ENCODE data around the gene LRBA. TPM values are rescaled to one million over a fixed set of nuclear protein-coding genes. Genes with fewer than 3 reads are reported as not detected.

Gene LRBA
- total and polyA plus RNA-seq, 4 donors = 11.8 to 149 (median 34.2) TPM

DNA sequence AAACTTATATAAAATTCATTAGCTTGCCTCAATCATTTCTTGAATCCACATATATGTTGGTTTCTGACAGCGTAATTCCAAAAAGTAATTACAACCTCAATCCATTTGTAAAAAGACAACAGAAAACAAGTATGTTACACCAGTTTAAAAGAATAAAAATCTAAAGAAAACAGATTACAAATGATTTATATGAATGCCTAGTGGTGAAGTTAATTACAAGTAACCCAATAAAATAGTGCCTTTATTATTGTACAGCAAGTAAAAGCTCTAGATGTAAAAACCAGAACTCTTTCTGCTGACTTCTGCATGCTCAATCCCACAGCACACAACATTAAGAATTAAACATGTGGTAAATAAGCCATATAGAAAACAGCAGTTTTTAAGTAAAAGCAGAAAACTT is 235.4 kb downstream of the LRBA start:
- TF ChIP-seq, protein P1, sequence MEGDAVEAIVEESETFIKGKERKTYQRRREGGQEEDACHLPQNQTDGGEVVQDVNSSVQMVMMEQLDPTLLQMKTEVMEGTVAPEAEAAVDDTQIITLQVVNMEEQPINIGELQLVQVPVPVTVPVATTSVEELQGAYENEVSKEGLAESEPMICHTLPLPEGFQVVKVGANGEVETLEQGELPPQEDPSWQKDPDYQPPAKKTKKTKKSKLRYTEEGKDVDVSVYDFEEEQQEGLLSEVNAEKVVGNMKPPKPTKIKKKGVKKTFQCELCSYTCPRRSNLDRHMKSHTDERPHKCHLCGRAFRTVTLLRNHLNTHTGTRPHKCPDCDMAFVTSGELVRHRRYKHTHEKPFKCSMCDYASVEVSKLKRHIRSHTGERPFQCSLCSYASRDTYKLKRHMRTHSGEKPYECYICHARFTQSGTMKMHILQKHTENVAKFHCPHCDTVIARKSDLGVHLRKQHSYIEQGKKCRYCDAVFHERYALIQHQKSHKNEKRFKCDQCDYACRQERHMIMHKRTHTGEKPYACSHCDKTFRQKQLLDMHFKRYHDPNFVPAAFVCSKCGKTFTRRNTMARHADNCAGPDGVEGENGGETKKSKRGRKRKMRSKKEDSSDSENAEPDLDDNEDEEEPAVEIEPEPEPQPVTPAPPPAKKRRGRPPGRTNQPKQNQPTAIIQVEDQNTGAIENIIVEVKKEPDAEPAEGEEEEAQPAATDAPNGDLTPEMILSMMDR (IDR thresholded peaks at IDR 0.05; ENCODE audit: control extremely low read depth, extremely low read depth) = no peak
- Histone ChIP-seq H3K9ac (ENCODE audit: insufficient read depth in 1 of 2, low read length in 2 of 2) (no peak overlapping the region), H3K27ac (ENCODE audit: low read depth in 1 of 2, low read length in 1 of 2) (no peak overlapping the region), H3K9me3 (ENCODE audit: control insufficient read depth in 4 of 4, insufficient read depth in 3 of 4, low read length in 3 of 4) (no peaks in the 10 kb centered on the region), H3K4me1 (ENCODE audit: control insufficient read depth in 5 of 5, insufficient read depth in 5 of 5, low read length in 5 of 5) (peaks cover 0 to 4% (median 0%) of the 10 kb centered on the region in 5 donors), H3K4me3 (no peak overlapping the region), H3K36me3 (ENCODE audit: control insufficient read depth in 4 of 4, insufficient read depth in 4 of 4, low read length in 4 of 4) (no peaks in the 10 kb centered on the region), H3K27me3 (ENCODE audit: control insufficient read depth in 3 of 3, insufficient read depth in 3 of 3, low read length in 2 of 3) (no peaks in the 10 kb centered on the region)
- DNase-seq (no peak), ATAC-seq (ENCODE audit: insufficient read depth, low FRiP score) (no peak)
- 98 to 99% methylated on average over 1 of the region's 1 CpG for WGBS, 2 donors

DNA sequence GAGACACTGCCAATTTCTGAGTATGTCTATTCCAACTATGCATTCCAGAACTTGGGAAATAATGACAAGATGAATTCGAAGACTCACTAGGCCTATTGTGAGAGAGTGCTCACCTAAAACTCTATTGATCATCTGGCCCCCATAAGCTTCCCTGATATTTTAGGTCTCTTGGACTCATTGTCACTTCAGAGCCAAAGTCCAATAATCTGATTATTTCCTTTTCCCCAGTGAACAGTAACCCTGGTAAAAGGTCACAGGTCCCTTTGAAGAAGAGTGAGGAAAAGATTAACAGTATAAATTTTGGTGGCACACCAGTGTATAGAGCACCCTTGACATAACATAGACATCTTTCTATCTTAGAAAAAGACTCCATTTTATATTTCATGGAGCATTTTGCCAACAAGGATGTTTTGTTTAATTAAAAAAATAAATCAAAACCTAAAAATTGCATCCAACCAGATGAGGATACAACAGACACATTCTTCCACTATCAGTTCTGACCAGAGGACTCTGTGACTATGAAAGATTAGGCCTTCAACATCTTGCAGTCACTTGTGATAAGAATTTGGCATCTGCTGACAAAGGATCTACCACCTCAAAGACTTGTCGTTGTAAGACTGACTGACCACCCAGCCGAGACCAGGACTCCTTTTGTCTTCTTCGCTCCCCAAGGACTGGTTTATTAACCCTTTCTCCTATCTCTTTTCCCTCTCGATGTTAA is 241.2 kb downstream of the LRBA start:
- ATAC-seq (ENCODE audit: insufficient read depth, low FRiP score) (no peak), DNase-seq (no peak)
- TF ChIP-seq, protein P1 (IDR thresholded peaks at IDR 0.05; ENCODE audit: control extremely low read depth, extremely low read depth) = no peak
- Histone ChIP-seq H3K36me3 (ENCODE audit: control insufficient read depth in 4 of 4, insufficient read depth in 4 of 4, low read length in 4 of 4) (peaks cover 0 to 3% (median 0%) of the 10 kb centered on the region in 4 donors), H3K4me1 (ENCODE audit: control insufficient read depth in 5 of 5, insufficient read depth in 5 of 5, low read length in 5 of 5) (peaks cover 0 to 7% (median 0%) of the 10 kb centered on the region in 5 donors), H3K27ac (ENCODE audit: low read depth in 1 of 2, low read length in 1 of 2) (no peak overlapping the region), H3K27me3 (ENCODE audit: control insufficient read depth in 3 of 3, insufficient read depth in 3 of 3, low read length in 2 of 3) (no peaks in the 10 kb centered on the region), H3K9ac (ENCODE audit: insufficient read depth in 1 of 2, low read length in 2 of 2) (no peak overlapping the region), H3K4me3 (no peak overlapping the region), H3K9me3 (ENCODE audit: control insufficient read depth in 4 of 4, insufficient read depth in 3 of 4, low read length in 3 of 4) (no peaks in the 10 kb centered on the region)
- 86 to 89% methylated on average over 5 of the region's 5 CpGs for WGBS, 2 donors

DNA sequence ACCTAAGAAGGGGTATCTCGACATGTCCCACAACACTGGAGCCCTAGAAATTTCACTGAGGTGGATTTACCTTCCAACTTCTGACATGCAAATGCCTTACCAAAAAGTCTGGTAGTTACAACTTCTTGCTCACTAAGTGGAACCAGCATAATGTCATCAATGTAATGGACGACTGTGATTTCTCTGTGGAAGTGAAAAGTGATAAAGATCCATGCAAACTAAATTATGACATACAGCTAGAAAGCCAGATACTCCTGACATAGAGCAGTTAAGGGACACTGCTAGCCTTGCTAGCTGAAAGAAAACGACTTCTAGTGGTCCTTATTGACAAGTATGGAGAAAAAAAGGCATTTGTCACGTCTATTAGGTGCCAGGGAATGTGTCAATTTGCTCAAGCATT is 242.1 kb downstream of the LRBA start:
- WGBS, 2 donors = 91 to 92% methylated on average over 4 of the region's 4 CpGs
- no peak overlapping the region for H3K27ac ChIP-seq (ENCODE audit: low read depth in 1 of 2, low read length in 1 of 2)
- H3K36me3 ChIP-seq (ENCODE audit: control insufficient read depth in 4 of 4, insufficient read depth in 4 of 4, low read length in 4 of 4) = peaks cover 0 to 3% (median 0%) of the 10 kb centered on the region in 4 donors
- ATAC-seq (ENCODE audit: insufficient read depth, low FRiP score) (no peak), DNase-seq (no peak)
- H3K9me3 ChIP-seq (ENCODE audit: control insufficient read depth in 4 of 4, insufficient read depth in 3 of 4, low read length in 3 of 4) = no peaks in the 10 kb centered on the region
- H3K4me1 ChIP-seq (ENCODE audit: control insufficient read depth in 5 of 5, insufficient read depth in 5 of 5, low read length in 5 of 5) = peaks cover 0 to 5% (median 0%) of the 10 kb centered on the region in 5 donors
- no peaks in the 10 kb centered on the region for H3K27me3 ChIP-seq (ENCODE audit: control insufficient read depth in 3 of 3, insufficient read depth in 3 of 3, low read length in 2 of 3)
- H3K4me3 ChIP-seq = no peak overlapping the region
- no peak overlapping the region for H3K9ac ChIP-seq (ENCODE audit: insufficient read depth in 1 of 2, low read length in 2 of 2)
- TF ChIP-seq, protein P1 (IDR thresholded peaks at IDR 0.05; ENCODE audit: control extremely low read depth, extremely low read depth) = no peak
